SK-N-SH treated with all-trans-retinoic acid at 6 μM for 48 hours (cell line): Measurements from ENCODE around the gene ACO2.

ENCODE experiments used
- ATAC-seq: fragments of 200-7000 bp; cut with Tn5 transposase; 3 replicates; pipeline ENCODE4 v1.9.1; 2020; ENCODE audit warnings: mild to moderate bottlenecking, moderate library complexity
- BACH2 ChIP-seq: fragments of 250-450 bp; sonication (Bioruptor Pico); IDR thresholded peaks from 2 replicates; pipeline ENCODE4 v1.9.0; 2021; ENCODE audit warnings: mild to moderate bottlenecking, borderline replicate concordance
- CREB5 ChIP-seq: fragments of 250-450 bp; sonication (Bioruptor Pico); IDR thresholded peaks from 2 replicates; pipeline ENCODE4 v1.5.1; 2020; ENCODE audit warnings: low read depth, mild to moderate bottlenecking, moderate library complexity
- CSDC2 ChIP-seq: fragments of 250-450 bp; sonication (Bioruptor Pico); IDR thresholded peaks from 2 replicates; pipeline ENCODE4 v1.5.0; 2020; ENCODE audit warnings: mild to moderate bottlenecking, moderate library complexity
- ESRRG ChIP-seq: fragments of 250-450 bp; sonication (Bioruptor Pico); IDR thresholded peaks from 2 replicates; pipeline ENCODE4 v1.6.1; 2021; ENCODE audit warnings: mild to moderate bottlenecking
- ISL1 ChIP-seq: fragments of 250-450 bp; sonication (Bioruptor Pico); IDR thresholded peaks from 2 replicates; pipeline ENCODE4 v2.1.2; 2022; ENCODE audit warnings: mild to moderate bottlenecking, moderate library complexity
- OSR1 ChIP-seq: fragments of 250-450 bp; sonication (Bioruptor Pico); IDR thresholded peaks from 2 replicates; pipeline ENCODE4 v1.8.0; 2022; ENCODE audit warnings: moderate library complexity, mild to moderate bottlenecking, inconsistent platforms
- PATZ1 ChIP-seq: fragments of 250-450 bp; sonication (Bioruptor Pico); IDR thresholded peaks from 2 replicates; pipeline ENCODE4 v1.8.0; 2020; ENCODE audit warnings: mild to moderate bottlenecking, moderate library complexity, borderline replicate concordance
- PPARA ChIP-seq: fragments of 250-450 bp; sonication (Bioruptor Pico); IDR thresholded peaks from 2 replicates; pipeline ENCODE4 v1.5.0; 2020; ENCODE audit warnings: mild to moderate bottlenecking, borderline replicate concordance
- RARB ChIP-seq: fragments of 250-450 bp; sonication (Bioruptor Pico); IDR thresholded peaks from 2 replicates; pipeline ENCODE4 v1.8.0; 2021; ENCODE audit warnings: mild to moderate bottlenecking, moderate library complexity
- SNAI2 ChIP-seq: fragments of 250-450 bp; sonication (Bioruptor Pico); IDR thresholded peaks from 2 replicates; pipeline ENCODE4 v1.5.0; 2020; ENCODE audit warnings: mild to moderate bottlenecking, moderate library complexity
- TCF4 ChIP-seq: fragments of 250-450 bp; sonication (Bioruptor Pico); IDR thresholded peaks from 2 replicates; pipeline ENCODE4 v1.8.0; 2021; ENCODE audit warnings: mild to moderate bottlenecking, moderate library complexity, borderline replicate concordance
- TOX ChIP-seq: fragments of 250-450 bp; sonication (Bioruptor Pico); IDR thresholded peaks from 2 replicates; pipeline ENCODE4 v1.8.0; 2021; ENCODE audit warnings: mild to moderate bottlenecking, moderate library complexity, borderline replicate concordance
- TSHZ2 ChIP-seq: fragments of 250-450 bp; sonication (Bioruptor Pico); IDR thresholded peaks from 2 replicates; pipeline ENCODE4 v1.5.0; 2020; ENCODE audit warnings: mild to moderate bottlenecking, moderate library complexity
- ZC3H10 ChIP-seq: fragments of 250-450 bp; sonication (Bioruptor Pico); IDR thresholded peaks from 2 replicates; pipeline ENCODE4 v1.5.1; 2021; ENCODE audit warnings: mild to moderate bottlenecking, moderate library complexity
- ZFP3 ChIP-seq: fragments of 250-450 bp; sonication (Bioruptor Pico); IDR thresholded peaks from 2 replicates; pipeline ENCODE4 v1.5.0; 2020; ENCODE audit warnings: mild to moderate bottlenecking, moderate library complexity
- ZFP30 ChIP-seq: fragments of 450-650 bp; formaldehyde crosslinking; IDR thresholded peaks from 2 replicates; pipeline ENCODE4 v1.5.0; 2022; ENCODE audit warnings: mild to moderate bottlenecking, moderate library complexity
- ZNF70 ChIP-seq: fragments of 450-650 bp; formaldehyde crosslinking; IDR thresholded peaks from 2 replicates; pipeline ENCODE4 v1.5.0; 2020; ENCODE audit warnings: mild to moderate bottlenecking, moderate library complexity
- ZNF8 ChIP-seq: fragments of 450-650 bp; formaldehyde crosslinking; IDR thresholded peaks from 2 replicates; pipeline ENCODE4 v1.5.0; 2020; ENCODE audit warnings: mild to moderate bottlenecking, moderate library complexity
- TF ChIP-seq, protein P1 (sequence below): fragments of 250-450 bp; sonication (Bioruptor Pico); IDR thresholded peaks from 2 replicates; pipeline ENCODE4 v1.5.1; 2021; ENCODE audit warnings: mild to moderate bottlenecking, moderate library complexity
- TF ChIP-seq, protein P2 (sequence below): fragments of 250-450 bp; sonication (Bioruptor Pico); IDR thresholded peaks from 2 replicates; pipeline ENCODE4 v1.8.0; 2021; ENCODE audit warnings: low read depth, mild to moderate bottlenecking, moderate library complexity, borderline replicate concordance

The ACO2 gene

DNA sequence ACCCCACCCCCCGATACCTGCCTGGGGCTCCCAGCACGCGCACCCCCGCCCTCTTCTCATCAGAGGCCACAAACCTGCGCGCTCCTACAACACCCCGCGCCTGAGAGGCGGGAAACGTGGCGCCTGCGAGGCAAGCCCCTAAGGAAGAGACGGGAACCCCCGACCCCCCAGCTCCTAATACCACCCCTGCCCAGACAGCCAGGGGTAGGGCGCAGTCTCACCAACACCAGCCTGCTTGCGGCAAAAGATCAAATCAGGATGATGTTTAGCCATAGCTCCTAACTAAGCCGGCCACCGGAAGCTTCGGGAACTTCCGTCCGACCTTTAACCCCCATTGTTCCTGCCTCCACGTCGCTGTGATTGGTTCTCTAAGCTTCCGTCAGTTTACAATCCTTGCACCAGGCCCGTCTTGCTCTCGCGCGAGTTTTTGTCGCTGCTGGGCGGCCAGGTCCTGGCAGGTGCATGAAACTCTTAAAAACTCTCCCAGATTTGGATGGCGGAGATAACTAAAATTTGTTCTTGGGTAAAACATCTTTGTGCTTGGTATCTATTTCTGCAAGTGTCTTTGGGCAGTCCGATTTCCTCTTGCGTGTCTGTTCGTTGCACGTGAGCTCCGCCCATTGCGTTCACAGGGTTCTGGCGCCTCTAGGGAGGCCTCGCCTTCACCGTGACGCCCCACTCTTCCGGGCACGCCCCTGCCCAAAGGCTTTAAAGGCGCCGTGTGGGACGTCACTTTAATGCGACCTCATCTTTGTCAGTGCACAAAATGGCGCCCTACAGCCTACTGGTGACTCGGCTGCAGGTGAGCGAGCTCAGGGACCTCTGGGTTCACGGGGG is at the start of gene ACO2, which contains the start of gene PHF5A:
Gene ACO2 (plus strand): TSS at position 737 of the 837 bp plus-strand sequence. CDS start 30 bp downstream, at position 767.
Gene PHF5A (minus strand): TSS at position 312 of the 837 bp plus-strand sequence. CDS start 39 bp downstream, at position 273.
- TF ChIP-seq RARB (CRISPR knock-in tag) = no peak
- peak; percentile 97 for ATAC-seq

DNA sequence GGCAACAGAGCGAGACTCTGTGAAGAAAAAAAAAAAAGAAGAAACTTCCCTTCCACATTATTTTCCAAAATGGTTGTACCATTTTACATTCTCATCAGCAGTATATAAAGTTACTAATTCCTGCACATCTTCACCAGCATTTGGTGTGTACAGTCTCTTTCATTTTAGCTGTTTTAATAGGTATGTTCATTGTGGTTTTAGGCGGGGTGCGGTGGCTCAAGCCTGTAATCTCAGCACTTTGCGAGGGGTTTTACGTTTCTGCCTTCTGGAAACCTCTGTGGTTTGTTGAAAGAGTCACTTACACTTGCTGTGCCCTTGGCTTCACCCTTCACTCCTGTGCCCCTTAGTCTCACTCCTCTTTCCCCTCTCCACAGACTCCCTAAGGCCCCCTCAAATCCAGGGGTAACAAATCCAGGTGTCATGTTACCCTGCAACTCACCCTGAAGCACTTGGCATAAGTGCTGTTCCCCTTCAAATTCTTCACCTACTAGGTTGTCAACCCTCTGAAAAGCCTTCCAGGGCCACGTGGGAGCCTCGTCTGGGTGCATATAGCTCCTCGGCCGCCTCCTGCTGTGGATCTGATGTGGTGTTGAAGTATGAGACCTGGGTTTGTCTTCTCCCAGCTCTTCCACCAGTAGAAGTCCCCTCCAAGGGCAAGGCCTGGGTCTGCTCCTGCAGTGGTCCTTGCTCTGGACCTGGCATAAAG is 43.1 kb upstream of the ACO2 start:
- TF ChIP-seq TCF4 = no peak
- TF ChIP-seq, protein P1, sequence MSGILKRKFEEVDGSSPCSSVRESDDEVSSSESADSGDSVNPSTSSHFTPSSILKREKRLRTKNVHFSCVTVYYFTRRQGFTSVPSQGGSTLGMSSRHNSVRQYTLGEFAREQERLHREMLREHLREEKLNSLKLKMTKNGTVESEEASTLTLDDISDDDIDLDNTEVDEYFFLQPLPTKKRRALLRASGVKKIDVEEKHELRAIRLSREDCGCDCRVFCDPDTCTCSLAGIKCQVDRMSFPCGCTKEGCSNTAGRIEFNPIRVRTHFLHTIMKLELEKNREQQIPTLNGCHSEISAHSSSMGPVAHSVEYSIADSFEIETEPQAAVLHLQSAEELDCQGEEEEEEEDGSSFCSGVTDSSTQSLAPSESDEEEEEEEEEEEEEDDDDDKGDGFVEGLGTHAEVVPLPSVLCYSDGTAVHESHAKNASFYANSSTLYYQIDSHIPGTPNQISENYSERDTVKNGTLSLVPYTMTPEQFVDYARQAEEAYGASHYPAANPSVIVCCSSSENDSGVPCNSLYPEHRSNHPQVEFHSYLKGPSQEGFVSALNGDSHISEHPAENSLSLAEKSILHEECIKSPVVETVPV = no peak
- TF ChIP-seq PPARA = no peak
- TF ChIP-seq ESRRG (CRISPR knock-in tag) = no peak
- TF ChIP-seq ZC3H10 (CRISPR knock-in tag) = no peak
- no peak for TF ChIP-seq ISL1
- no peak for TF ChIP-seq ZNF70 (CRISPR knock-in tag)
- no peak for TF ChIP-seq CREB5 (CRISPR knock-in tag)
- TF ChIP-seq PATZ1 (CRISPR knock-in tag) = no peak
- no peak for TF ChIP-seq ZFP3
- TF ChIP-seq, protein P2, sequence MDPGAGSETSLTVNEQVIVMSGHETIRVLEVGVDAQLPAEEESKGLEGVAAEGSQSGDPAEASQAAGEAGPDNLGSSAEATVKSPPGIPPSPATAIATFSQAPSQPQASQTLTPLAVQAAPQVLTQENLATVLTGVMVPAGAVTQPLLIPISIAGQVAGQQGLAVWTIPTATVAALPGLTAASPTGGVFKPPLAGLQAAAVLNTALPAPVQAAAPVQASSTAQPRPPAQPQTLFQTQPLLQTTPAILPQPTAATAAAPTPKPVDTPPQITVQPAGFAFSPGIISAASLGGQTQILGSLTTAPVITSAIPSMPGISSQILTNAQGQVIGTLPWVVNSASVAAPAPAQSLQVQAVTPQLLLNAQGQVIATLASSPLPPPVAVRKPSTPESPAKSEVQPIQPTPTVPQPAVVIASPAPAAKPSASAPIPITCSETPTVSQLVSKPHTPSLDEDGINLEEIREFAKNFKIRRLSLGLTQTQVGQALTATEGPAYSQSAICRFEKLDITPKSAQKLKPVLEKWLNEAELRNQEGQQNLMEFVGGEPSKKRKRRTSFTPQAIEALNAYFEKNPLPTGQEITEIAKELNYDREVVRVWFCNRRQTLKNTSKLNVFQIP = no peak
- no peak for TF ChIP-seq OSR1 (CRISPR knock-in tag)
- no peak for TF ChIP-seq ZFP30

DNA sequence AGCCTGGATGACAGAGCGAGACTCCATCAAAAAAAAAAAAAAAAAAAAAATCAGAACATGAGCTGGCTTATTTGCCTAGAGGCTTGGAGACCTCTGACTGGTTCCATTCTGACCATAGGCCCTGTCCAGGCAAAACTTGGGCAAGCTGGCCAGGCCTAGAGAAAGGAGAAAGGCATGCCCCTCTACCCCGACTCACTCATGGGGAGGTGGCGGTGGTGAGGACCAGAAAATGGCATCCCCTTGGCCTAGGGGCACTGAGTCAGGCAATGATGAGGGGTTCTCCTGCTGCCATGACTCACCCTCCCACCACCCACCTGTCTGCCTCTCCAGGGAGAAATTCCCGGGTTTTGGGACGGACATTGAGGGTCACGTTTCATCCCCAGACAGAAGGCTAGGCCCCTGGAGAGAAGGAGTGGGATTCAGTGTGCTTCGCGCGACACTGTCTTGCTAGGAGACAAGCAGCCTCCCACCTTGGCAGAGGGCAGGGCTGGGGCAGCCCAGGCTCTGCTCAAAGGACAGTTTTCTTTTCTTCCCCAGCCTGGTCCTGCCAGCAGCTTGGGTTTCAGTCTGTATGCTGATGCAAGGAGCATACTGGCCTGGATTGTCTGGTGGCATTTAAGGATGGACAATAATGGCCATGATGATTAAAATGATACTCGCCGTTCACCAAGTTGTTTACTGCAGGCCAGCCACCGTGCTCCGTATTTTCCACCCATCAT is 39.5 kb upstream of the ACO2 start:
- TF ChIP-seq TSHZ2 (CRISPR knock-in tag) (no peak), TCF4 (no peak), ISL1 (no peak)
- ATAC-seq = peak; percentile 19; the same call in 2 of the 3 replicates

More for the DNA sequence above, 43.1 kb upstream of the ACO2 start:
- ATAC-seq = no peak

DNA sequence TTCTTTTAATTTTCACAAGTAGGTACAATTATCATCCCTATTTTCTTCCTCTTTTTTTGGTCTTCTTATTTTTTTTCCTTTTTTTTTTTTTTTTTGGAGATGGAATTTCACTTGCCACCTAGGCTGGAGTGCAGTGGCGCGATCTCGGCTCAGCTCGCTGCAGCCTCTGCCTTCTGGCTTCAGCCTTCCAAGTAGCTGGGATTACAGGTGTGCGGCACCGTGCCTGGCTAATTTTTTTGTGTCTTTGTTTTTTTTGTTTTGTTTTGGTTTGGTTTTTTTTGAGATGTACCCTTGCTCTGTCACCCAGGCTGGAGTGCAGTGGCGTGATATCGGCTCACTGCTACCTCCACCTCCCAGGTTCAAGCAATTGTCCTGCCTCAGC is 39.0 kb upstream of the ACO2 start:
- ATAC-seq = no peak
- TF ChIP-seq CREB5 (CRISPR knock-in tag) (no peak), OSR1 (CRISPR knock-in tag) (no peak), TSHZ2 (CRISPR knock-in tag) (no peak), PPARA (no peak), ZNF70 (CRISPR knock-in tag) (no peak), BACH2 (CRISPR knock-in tag) (no peak), ZNF8 (CRISPR knock-in tag) (no peak), ISL1 (no peak), ZFP3 (no peak), TOX (CRISPR knock-in tag) (no peak), SNAI2 (no peak), TCF4 (no peak), ESRRG (CRISPR knock-in tag) (no peak), CSDC2 (CRISPR knock-in tag) (no peak)
